Adrenal gland (tissue), 12 donors: Measurements from ENCODE around the gene SPP1. TPM values are rescaled to one million over a fixed set of nuclear protein-coding genes. Genes with fewer than 3 reads are reported as not detected.
"Not testable (repeated sequence)": the region's sequence is repeated elsewhere in the genome, so short reads cannot be mapped to it uniquely, and the experiment has no call there.

Experiments
- DNase-seq, 7 donors: peaks; one replicate each; pipeline ENCODE4 v3.0.0-alpha.2; 2019 to 2020
- H3K27ac ChIP-seq, 5 donors: fragments of 200-600 bp; sonication (generic) in 4 of 5; 1 replicate in 3 of 5; 2 replicates in 2 of 5; pipeline versions ENCODE4 v1.5.1 to v1.8.0; 2016 to 2020; ENCODE audit warnings: mild to moderate bottlenecking in 1 of 5
- H3K27me3 ChIP-seq: fragments of 200-600 bp; 2 replicates; pipeline ENCODE4 v1.8.0; 2021
- H3K36me3 ChIP-seq, 2 donors: fragments of 200-600 bp; replicated peaks in 1 of 2; 1 replicate in 1 of 2; 2 replicates in 1 of 2; pipeline versions ENCODE4 v1.5.1 to v1.8.0; 2018 to 2022
- H3K4me1 ChIP-seq, 2 donors: fragments of 200-600 bp; replicated peaks in 1 of 2; 1 replicate in 1 of 2; 2 replicates in 1 of 2; pipeline versions ENCODE4 v1.5.1 to v1.8.0; 2018 to 2021
- H3K4me3 ChIP-seq, 4 donors: fragments of 200-600 bp; sonication (generic) in 3 of 4; one replicate each; pipeline ENCODE4 v1.5.1; 2016 to 2018
- H3K9me3 ChIP-seq, 3 donors: fragments of 200-600 bp; sonication (generic) in 1 of 3; replicated peaks in 1 of 3; 1 replicate in 2 of 3; 2 replicates in 1 of 3; pipeline versions ENCODE4 v1.5.1 to v1.8.0; 2016 to 2021
- POLR2A ChIP-seq, 2 donors: fragments of 450-650 bp; IDR thresholded peaks; one replicate each; pipeline ENCODE4 v1.6.1; 2017; ENCODE audit warnings: antibody characterized with exemption in 2 of 2, mild to moderate bottlenecking in 2 of 2, moderate library complexity in 1 of 2
- WGBS, 4 donors: extraction: QIAGEN DNeasy Blood & Tissue Kit in 2 of 4; methylation state at CpG; one replicate each; pipeline versions ENCODE4 v1.1.5 to v1.1.7; 2013 to 2017; 5-methylcytosine and 5-hydroxymethylcytosine counted together
- intact Hi-C, 2 donors: fragments of 100-400 bp; cut with DNase I; formaldehyde crosslinking; loops; one replicate each; pipeline versions ENCODE4 v1.14.1 to v1.15.0; 2022 to 2023
- polyA plus RNA-seq, 3 donors: library from polyadenylated mRNA; stranded (reverse); fragments of 200-250 nt in 2 of 3; fragments of 350-450 nt in 1 of 3; fragmentation: Illumina TruSeq in 1 of 3; extraction: RNeasy Lipid Tissue Mini Kit (QIAGEN cat#74804) in 1 of 3; gene quantifications; one replicate each; pipeline ENCODE4 v1.2.3, GENCODE V29; 2013 to 2014
- total RNA-seq, 9 donors: library from RNA; depleted of rRNA in 4 of 9; stranded (reverse); fragments of >200 nt in 4 of 9; fragments of 120-200 nt in 1 of 9; fragmentation: NEBNext Ultra II Directional in 1 of 9; extraction: Animal tissue kit (Norgen Biotek cat#: 25700) in 1 of 9; gene quantifications; one replicate each; pipeline versions ENCODE4 v1.1.0 to v1.2.4, GENCODE V29; 2013 to 2023
- TF ChIP-seq, protein P1 (sequence below), 6 experiments: fragments of 450-650 bp in 4 of 6; fragments of 200-600 bp in 2 of 6; sonication (generic) in 1 of 6; IDR thresholded peaks; 1 replicate in 5 of 6; 2 replicates in 1 of 6; pipeline versions ENCODE4 v1.5.1 to v1.8.0; 2016 to 2021; ENCODE audit warnings: antibody characterized with exemption in 6 of 6, mild to moderate bottlenecking in 2 of 6, moderate library complexity in 1 of 6
- donor health status: healthy with polysubstance abuse.
- donor health status: Bipolar disorder and iron deficiency.
- donor health status: DM: yes; HTN: yes; CAD: no.
- donor health status: DM: no; HTN: no; CAD: no.
- donor health status: DM: no; HTN: no; CAD: no.
- donor health status: DM: yes; HTN: yes; CAD: no.

SPP1 gene
- total and polyA plus RNA-seq, 12 donors = 5.2 to 166 (median 39.3) TPM

DNA sequence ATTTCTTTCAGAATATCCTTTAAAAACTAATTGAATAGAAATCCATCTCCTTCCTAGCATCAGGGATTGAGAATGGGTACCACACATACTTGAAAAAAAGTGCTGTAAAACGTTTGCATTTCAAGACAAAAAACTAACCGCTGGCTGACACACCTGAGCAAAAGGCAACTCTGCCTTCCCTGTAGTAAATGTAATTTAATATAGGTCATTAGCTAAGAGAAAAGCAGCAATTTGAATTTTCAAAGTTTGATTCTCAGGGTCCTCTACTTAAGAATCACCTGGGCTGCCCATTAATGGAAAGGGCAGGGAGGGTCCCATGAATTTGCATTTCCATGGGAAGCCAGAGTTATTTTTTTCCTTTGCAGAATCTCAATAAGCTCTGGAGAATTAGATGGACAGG is 40.5 kb upstream of the SPP1 start:
- no peak for DNase-seq
- 59 to 77% (median 71%) methylated on average over 2 of the region's 2 CpGs for WGBS, 4 donors
- Histone ChIP-seq H3K4me1 (no peaks in the 10 kb centered on the region), H3K4me3 (no peak overlapping the region), H3K36me3 (no peaks in the 10 kb centered on the region), H3K9me3 (peaks cover 0 to 6% (median 0%) of the 10 kb centered on the region in 3 donors), H3K27ac (no peak overlapping the region), H3K27me3 (no peaks in the 10 kb centered on the region)
- intact Hi-C loops = no loop called here
- TF ChIP-seq POLR2A (IDR thresholded peaks at IDR 0.05) = no peak

DNA sequence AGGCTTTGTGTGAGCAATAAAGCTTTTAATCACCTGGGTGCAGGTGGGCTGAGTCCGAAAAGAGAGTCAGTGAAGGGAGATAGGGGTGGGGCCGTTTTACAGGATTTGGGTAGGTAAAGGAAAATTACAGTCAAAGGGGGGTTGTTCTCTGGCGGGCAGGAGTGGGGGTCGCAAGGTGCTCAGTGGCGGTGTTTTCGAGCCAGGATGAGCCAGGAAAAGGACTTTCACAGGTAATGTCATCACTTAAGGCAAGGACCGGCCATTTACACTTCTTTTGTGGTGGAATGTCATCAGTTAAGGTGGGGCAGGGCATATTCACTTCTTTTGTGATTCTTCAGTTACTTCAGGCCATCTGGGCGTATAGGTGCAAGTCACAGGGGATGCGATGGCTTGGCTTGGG is 39.6 kb upstream of the SPP1 start:
- 81 to 91% (median 84%) methylated on average over 6 to 8 of the region's 9 CpGs for WGBS, 4 donors
- H3K4me1 ChIP-seq, H3K27ac ChIP-seq, H3K36me3 ChIP-seq, DNase-seq, H3K27me3 ChIP-seq, intact Hi-C loops, H3K9me3 ChIP-seq, H3K4me3 ChIP-seq: not testable (repeated sequence)

DNA sequence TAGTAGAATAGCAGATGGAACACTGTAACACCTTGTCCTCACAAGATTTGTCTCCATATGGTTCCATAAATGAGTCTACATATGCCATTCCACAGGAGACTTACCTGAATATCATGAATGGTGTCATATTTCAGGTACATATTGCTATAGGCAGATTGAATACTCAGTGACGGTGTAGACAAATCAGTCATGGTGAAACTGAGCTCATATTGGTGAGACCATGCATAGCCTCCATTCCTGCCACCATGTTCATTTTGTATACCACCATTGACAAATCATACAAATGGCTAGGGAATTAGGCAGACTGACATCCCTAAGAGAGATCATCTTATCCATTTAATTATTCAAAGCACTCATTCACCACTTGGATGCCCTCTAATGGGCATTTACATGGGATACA is 38.0 kb upstream of the SPP1 start:
- WGBS, 4 donors = 94 to 100% (median 99%) methylated on average over 1 of the region's 1 CpG
- no peaks in the 10 kb centered on the region for H3K36me3 ChIP-seq
- intact Hi-C loops = no loop called here

DNA sequence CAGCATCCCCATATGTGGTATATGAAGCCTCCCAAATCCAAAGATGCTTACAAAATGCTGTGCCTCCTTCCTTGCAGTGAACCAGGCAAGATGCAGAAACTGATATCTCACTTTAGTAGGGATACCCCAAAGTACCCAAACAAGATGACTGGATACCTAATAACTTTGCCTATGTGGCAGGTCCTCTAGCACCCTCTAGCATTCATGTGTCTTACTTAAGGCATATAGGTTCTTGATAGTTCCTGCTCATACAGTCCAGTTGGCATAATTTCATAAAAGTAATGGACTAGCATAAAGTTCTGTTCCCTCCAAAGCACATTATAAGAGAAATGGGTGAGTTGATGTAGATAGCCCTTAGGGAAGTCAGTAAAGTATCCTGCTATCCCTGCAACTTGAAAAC is 36.8 kb upstream of the SPP1 start:
- TF ChIP-seq POLR2A (IDR thresholded peaks at IDR 0.05) = no peak
- TF ChIP-seq, protein P1, sequence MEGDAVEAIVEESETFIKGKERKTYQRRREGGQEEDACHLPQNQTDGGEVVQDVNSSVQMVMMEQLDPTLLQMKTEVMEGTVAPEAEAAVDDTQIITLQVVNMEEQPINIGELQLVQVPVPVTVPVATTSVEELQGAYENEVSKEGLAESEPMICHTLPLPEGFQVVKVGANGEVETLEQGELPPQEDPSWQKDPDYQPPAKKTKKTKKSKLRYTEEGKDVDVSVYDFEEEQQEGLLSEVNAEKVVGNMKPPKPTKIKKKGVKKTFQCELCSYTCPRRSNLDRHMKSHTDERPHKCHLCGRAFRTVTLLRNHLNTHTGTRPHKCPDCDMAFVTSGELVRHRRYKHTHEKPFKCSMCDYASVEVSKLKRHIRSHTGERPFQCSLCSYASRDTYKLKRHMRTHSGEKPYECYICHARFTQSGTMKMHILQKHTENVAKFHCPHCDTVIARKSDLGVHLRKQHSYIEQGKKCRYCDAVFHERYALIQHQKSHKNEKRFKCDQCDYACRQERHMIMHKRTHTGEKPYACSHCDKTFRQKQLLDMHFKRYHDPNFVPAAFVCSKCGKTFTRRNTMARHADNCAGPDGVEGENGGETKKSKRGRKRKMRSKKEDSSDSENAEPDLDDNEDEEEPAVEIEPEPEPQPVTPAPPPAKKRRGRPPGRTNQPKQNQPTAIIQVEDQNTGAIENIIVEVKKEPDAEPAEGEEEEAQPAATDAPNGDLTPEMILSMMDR (IDR thresholded peaks at IDR 0.05) = no peak
- DNase-seq = no peak
- H3K4me3 ChIP-seq = no peak overlapping the region
- H3K36me3 ChIP-seq = no peaks in the 10 kb centered on the region
- H3K27me3 ChIP-seq = no peaks in the 10 kb centered on the region
- H3K4me1 ChIP-seq = no peaks in the 10 kb centered on the region
- no peaks in the 10 kb centered on the region for H3K9me3 ChIP-seq
- no peak overlapping the region for H3K27ac ChIP-seq
- intact Hi-C loops = loop anchor here in 1 of 2 donors (1.0 kb wide), 1 partner anchor 12 kb away; no protein-coding TSS in a partner anchor

More for the DNA sequence above, 38.0 kb upstream of the SPP1 start:
- H3K27me3 ChIP-seq = no peaks in the 10 kb centered on the region
- no peaks in the 10 kb centered on the region for H3K4me1 ChIP-seq
- H3K4me3 ChIP-seq = no peak overlapping the region
- H3K27ac ChIP-seq = no peak overlapping the region
- TF ChIP-seq, protein P1 (IDR thresholded peaks at IDR 0.05) = no peak
- DNase-seq = no peak
- H3K9me3 ChIP-seq = no peaks in the 10 kb centered on the region

DNA sequence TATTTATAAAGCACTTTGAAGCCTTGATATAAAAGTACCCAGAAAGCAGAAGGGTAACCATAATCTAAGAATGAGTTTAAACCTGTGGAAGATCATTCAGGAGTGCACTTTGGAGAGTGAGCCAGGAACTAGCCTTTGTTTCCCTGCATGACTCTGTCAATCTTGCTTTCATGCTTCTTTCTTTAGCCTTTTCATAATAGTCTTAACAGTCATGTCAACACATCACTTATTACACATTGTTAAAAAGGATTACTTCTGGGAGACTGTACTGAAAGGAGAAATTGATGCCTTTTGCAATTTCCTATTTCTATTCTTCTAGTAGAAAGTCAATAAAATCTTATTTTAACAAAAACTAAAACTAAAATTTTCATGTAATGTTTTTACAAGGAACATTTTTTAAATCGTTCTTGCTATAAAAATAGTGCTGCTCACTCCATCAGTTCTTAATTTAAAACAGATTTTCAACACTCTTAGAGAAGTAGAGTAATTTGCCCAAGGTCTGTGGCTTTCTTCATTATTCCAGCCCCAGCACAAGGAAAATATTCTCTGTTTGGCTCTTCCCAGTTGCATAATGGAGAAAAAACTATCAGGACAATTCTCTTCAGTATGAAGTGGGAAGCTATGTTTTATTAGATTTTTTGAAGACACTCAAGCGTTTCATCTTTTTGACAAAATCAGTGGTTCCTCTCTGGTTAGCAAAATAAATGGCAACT is 35.4 kb upstream of the SPP1 start:
- no peak for DNase-seq
- Histone ChIP-seq H3K9me3 (no peaks in the 10 kb centered on the region), H3K4me3 (no peak overlapping the region), H3K27me3 (no peaks in the 10 kb centered on the region), H3K27ac (no peak overlapping the region), H3K36me3 (no peaks in the 10 kb centered on the region), H3K4me1 (no peaks in the 10 kb centered on the region)
- WGBS, 4 donors = 67 to 77% (median 69%) methylated on average over 2 of the region's 2 CpGs
- TF ChIP-seq, protein P1 (IDR thresholded peaks at IDR 0.05) = no peak
- TF ChIP-seq POLR2A (IDR thresholded peaks at IDR 0.05) = no peak
- intact Hi-C loops = no loop called here

DNA sequence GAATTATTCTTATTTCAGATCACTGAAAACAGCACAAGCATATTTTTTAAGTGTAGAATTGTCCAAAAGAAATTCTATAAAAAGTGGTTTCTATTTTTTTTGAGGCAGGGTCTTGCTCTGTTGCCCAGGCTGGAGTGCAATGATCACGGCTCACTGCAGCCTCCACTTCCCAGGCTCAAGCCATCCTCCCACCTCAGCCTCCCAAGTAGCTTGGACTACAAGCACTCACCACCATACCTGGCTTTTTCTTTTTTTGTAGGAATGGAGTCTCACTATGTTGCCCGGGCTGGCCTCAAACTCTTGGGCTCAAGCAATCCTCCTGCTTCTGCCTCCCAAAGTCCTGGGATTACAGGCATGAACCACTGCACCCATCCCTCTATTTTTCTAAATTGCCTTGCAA is 34.7 kb upstream of the SPP1 start:
- DNase-seq, H3K27ac ChIP-seq, H3K4me1 ChIP-seq, H3K9me3 ChIP-seq, intact Hi-C loops, H3K4me3 ChIP-seq, H3K36me3 ChIP-seq, H3K27me3 ChIP-seq: not testable (repeated sequence)
- 90 to 100% (median 94%) methylated on average over 2 of the region's 2 CpGs for WGBS, 4 donors
